H4 (cell line): Measurements from ENCODE around the gene CLDN4. TPM values are rescaled to one million over a fixed set of nuclear protein-coding genes. Genes with fewer than 3 reads are reported as not detected.
"Not testable (repeated sequence)": the region's sequence is repeated elsewhere in the genome, so short reads cannot be mapped to it uniquely, and the experiment has no call there.

Experiments used
- DNase-seq: peaks from one replicate; pipeline ENCODE4 v3.0.0-alpha.2; 2015; ENCODE audit warnings: low spot score
- total RNA-seq: library from RNA; depleted of rRNA; stranded (reverse); fragments of >200 nt; shearing (Covaris generic); gene quantifications from 2 replicates; pipeline ENCODE4 v1.2.3, GENCODE V29; 2014

Gene CLDN4
- total RNA-seq, 1 experiment from 2014 or later: 1.2 TPM

DNA sequence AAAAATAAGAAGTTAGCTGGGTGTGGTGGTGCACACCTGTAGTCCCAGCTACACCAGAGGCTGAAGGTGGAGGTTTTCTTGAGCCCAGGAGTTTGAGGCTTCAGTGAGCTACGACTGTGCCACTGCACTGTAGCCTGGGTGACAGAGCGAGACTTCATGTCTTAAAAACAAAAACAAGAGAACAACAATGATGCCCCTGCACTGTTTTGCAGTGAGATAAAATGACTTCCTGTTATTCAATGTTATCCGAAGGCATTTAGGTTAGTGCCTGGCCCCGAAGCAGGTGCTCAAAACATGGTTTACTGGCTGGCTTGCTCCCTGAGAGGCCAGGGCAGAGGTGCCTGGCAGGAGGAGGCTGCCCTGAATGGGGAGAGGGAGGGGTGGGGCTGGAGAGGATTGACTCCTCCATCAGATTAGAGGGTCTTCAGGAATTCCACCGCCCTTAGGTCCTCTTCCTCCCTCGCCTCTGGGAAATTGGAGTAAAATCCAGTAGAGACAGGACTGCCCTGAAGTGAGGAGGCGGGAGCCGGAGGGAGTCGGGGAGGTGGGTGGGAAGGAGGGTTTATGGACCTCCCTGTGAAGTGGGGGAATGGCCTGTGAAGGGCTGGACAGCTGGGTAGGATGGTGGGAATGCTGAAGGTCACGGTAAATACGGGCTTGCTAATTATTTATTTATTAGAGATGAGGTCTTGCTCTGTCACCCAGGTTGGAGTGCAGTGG, 6.8 kb upstream of the CLDN4 start:
- no peak for DNase-seq

DNA sequence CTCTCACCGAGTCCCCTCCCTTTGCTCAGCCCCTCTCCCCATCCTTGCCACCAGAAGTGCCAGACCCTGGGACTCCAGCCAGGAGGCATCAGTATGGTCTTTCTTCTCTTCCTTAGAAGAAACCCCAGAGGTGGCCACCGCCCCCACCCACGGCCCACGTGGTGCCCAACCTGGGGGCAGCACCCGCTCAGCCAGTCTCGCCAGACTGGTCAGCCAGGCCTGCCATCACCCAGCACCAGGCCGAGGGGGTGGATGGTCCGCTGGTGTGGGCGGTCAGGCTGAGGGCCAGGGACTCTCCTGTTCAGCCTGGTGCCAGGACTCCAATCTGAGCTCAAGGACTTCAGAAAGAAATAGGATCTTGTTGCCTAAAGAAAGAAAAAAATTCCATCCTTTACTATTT, 5.8 kb upstream of the CLDN4 start:
- DNase-seq: no peak

DNA sequence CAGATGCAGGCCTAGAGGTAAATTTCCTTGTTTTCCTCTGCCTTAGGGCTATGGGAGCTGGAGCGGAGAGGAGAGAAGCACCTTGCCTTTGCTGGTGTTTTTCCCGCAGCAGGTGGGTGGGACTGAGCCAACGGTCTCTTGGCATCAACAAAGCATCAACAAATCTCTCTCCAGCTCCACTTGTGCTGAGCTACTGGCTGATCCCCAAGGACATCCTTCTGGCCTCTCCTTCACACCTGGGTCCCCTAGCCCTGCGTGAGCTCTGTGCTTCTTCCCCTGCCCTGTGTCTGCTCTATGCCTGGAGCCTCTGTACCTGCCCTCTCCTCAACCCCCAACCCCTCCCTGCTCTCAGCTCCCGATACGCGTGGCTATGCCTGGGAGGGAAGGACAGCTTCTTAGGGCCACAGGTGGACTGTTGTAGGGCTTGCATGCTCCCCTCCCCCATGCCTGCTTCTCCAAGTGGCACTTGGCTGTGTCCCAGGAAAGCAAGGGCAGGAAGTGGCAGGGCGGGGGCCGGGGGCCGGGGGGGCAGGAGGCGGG, 3.2 kb upstream of the CLDN4 start:
- DNase-seq: peak; percentile 95

DNA sequence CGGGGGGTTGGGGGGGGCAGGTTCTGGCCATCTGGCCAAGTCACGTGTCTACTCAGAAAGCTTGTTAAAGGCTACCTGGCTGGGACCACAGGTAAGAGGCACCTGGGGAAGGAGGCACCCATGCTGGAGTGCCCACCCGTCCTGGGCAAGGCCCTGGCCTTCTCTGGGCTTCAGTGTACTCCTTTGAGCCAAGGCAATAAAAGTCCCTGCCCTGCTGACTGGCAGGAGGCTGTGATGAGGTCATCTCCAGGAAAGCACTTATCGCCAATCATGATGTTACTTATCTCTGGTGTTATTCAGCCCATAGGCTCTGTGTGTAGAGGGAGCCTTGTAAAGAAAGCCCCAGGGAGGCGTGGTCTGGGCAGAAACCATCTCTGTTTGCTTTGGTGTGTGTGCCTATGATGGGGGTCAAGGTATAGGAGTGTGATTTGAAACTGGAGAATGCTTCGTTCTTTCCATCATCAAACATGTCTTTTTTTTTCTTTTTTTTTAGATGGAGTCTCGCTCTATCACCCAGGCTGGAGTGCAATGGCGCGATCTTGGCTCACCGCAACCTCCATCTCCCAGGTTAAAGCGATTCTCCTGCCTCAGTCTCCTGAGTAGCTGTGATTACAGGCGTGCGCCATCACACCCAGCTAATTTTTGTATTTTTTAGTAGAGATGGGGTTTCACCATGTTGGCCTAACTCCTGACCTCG, 2.5 kb upstream of the CLDN4 start:
- peak; percentile 95 for DNase-seq

DNA sequence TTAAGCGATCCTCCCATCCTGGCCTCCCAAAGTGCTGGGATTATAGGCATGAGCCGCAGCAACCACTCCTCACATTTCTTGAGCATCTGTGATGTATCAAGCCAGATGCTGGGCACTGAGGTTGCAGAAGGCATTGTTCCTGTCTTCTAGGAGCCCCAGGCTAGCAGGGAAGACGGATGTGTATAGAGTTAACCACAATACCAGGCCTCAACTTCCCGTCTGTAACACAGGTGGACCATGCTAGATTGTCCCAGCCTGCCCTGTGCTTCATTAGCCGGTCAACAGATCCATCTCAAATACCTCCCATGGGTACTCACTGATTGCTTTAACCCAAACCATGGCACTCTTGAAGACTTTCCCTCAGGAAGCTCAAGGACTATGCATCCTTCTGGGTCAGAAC, 1.8 kb upstream of the CLDN4 start:
- no peak for DNase-seq

DNA sequence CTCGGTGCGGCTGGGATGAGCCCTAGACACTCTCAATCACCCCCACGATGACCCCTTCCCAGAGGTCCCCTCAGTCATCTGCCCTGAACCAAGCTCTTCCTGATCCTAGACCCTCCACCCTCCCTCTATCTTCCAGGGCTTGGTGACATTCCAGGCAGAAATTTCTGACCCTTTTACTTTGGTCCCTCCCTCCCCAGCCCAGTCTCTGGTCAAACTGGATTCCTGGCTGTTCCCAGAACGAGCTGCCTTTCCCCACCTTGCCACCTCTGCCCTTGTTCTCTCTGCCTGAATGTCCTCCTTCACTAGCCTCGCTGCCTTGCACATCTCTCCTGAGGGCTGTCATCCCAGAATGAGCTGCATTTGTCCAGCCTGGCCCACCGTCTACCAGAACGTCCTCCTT, 1.3 kb upstream of the CLDN4 start:
- no peak for DNase-seq

DNA sequence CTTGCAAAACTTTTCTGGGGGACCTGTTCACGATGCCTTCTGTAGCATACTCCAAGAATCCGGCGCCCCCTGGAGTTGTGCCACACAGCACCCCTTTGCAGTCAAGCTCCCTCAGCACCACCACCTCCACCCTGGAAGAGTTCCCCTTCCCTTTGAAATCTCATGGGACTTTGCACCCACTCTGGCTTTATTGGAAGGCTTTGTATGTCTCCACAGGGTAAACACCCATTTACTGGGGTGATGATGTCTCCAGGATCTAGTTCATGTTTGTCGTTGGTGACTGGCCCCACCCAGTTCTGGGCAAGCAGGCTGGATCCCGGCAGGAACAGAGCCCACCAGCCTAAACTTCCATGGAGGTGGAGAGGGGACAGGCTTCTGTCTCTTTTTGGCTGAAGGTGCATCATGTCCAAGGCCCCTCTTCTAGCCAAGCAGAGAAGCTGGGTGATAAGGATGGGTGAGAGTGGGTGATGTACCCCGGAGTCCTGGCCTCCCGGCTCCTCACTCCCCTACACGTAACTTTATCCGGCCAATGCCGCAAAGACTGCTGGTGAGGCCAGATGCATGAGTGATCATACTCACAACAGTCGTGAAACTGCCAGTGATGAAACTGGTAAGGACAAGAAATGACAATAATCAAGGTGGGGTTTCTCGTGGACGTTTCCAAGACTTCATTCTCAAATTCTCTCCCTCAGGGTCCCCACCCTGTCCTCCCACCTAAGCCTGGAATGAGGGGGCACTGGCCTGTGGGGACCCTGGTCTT, 695 bp upstream of the CLDN4 start:
- no peak for DNase-seq

DNA sequence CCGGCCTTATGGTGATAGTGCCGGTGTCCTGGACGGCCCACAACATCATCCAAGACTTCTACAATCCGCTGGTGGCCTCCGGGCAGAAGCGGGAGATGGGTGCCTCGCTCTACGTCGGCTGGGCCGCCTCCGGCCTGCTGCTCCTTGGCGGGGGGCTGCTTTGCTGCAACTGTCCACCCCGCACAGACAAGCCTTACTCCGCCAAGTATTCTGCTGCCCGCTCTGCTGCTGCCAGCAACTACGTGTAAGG, 713 bp downstream of the CLDN4 start:
- no peak for DNase-seq

DNA sequence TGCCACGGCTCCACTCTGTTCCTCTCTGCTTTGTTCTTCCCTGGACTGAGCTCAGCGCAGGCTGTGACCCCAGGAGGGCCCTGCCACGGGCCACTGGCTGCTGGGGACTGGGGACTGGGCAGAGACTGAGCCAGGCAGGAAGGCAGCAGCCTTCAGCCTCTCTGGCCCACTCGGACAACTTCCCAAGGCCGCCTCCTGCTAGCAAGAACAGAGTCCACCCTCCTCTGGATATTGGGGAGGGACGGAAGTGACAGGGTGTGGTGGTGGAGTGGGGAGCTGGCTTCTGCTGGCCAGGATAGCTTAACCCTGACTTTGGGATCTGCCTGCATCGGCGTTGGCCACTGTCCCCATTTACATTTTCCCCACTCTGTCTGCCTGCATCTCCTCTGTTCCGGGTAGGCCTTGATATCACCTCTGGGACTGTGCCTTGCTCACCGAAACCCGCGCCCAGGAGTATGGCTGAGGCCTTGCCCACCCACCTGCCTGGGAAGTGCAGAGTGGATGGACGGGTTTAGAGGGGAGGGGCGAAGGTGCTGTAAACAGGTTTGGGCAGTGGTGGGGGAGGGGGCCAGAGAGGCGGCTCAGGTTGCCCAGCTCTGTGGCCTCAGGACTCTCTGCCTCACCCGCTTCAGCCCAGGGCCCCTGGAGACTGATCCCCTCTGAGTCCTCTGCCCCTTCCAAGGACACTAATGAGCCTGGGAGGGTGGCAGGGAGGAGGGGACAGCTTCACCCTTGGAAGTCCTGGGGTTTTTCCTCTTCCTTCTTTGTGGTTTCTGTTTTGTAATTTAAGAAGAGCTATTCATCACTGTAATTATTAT, 1.2 kb downstream of the CLDN4 start:
- no peak for DNase-seq

DNA sequence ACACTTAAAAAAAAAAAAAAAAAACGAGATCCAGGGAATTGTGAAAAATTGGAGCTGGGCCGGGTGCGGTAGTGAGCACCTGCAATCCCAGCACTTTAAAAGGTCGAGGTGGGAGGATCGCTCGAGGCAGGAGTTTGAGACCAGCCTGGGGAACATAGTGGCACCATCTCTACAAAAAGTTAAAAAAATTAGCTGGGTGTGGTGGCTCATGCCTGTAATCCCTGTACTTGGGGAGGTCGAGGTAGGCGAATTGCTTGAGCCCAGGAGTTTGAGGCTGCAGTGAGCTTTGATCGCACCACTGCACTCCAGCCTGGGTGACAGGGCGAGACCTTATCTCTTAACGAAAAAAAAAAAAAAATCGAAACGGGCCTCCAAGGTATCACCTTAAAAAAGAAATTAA, 2.0 kb downstream of the CLDN4 start:
- DNase-seq: no peak

DNA sequence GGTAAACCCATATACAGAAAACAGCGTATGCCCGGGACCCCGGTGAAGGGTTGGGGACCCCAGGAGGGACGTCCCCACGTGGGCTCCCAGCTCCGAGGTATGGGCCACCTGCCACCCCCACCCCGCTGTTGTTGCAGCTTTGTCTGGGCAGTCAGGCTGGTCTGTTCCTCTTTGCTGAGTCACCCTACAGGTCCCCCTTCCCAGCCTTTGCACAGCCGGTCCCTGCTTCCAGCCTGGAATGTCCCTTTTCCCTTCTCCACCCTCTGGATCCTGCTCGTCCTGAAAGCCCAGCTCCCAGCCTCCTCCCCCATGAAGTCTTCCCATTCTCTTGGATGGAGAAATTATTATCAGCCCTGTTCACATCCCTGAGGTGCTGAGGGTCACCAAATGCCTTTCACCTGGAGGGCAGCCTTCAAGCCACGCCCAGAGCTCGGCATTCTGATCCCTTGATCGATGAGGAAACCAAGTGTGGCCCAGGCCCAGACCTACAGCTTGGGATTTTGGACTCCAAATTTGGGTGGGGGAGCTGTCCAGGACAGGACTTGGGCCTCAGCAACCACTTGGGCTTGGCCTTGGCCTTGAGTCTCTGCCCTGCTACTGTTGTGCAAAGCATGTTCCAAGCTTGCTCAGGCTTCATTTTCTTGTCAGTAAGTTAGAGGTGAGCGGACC, 2.6 kb downstream of the CLDN4 start:
- DNase-seq: no peak

DNA sequence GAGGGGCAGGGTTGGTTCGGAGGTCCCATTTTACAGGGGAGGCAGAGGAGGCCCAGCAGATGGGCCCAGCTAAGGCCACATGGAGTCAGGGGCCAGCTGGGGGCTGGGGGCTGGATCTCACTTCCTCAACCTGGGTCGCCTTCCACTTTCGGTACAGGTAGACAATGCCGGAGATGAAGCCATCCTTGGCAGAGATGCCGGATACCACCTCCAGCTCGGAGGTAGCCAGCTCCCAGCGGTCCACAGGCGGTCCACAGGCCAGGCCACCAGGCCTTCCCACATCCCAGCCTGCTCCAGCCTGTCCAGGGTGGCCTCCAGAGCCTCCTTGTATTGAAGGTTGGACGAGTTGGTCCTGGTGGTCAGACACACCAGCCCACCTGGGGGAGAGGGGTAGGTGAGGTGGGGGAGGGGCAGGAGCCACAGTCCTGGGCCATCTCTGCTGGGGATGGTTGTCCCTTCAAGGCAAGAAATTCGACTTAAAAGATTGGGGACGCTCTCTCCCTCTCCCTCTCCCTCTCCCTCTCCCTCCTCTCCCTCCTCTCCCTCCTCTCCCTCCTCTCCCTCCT, 3.9 kb downstream of the CLDN4 start:
- DNase-seq: no peak

DNA sequence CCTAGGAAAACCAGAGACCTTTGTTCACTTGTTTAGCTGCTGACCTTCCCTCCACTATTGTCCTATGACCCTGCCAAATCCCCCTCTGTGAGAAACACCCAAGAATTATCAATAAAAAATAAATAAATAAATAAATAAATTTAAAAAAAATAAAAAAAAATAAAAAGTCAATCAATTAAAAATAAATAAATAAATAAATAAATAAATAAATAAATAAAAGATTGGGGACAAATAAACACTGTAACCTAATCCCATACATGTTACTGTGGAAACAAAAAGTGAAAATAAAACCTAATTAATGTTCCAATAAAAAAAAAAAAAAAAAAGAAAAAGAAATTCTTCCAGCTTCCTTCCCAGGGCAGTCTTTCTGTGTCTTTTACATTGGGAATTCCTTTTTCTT, 6.4 kb downstream of the CLDN4 start:
- DNase-seq: not testable (repeated sequence)

DNA sequence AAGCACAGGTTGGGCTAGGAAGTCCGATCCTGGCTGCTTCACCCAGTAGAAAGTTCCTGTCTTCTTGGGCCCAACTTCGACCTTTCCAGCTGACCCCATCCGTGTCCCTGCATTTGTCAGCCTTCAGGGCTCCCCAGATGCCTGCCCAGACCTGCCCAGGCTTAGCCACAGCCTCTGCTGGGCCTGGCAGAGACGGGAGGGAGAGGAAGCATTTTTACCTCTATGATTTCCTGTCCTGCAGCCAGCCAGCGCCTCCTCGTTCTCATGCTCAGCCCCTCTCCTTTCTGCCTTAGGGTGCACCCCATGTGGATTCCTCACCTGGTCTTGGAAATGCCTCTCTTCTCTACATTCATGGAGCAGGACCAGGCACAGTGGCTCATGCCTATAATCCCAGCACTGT, 7.8 kb downstream of the CLDN4 start:
- no peak for DNase-seq

DNA sequence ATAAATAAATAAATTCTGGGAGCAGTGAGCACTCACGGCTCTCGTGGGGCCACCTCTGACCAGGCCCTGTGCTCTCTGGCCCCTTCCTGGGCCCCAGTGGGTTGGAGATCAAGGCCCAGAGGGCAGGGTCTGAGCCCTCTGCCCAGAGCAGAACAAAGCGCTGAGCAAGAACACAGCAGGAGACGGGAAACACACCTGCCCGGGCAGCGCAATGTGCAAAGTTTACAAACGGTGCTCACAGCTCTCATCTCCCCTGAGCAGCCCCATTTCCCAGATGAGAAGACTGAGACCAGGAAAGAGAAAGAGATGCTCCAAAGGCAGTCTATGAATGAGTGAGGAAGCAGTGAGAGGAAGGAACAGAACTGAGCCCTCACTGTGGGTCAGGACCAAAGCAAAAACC, 8.5 kb downstream of the CLDN4 start:
- DNase-seq: no peak

DNA sequence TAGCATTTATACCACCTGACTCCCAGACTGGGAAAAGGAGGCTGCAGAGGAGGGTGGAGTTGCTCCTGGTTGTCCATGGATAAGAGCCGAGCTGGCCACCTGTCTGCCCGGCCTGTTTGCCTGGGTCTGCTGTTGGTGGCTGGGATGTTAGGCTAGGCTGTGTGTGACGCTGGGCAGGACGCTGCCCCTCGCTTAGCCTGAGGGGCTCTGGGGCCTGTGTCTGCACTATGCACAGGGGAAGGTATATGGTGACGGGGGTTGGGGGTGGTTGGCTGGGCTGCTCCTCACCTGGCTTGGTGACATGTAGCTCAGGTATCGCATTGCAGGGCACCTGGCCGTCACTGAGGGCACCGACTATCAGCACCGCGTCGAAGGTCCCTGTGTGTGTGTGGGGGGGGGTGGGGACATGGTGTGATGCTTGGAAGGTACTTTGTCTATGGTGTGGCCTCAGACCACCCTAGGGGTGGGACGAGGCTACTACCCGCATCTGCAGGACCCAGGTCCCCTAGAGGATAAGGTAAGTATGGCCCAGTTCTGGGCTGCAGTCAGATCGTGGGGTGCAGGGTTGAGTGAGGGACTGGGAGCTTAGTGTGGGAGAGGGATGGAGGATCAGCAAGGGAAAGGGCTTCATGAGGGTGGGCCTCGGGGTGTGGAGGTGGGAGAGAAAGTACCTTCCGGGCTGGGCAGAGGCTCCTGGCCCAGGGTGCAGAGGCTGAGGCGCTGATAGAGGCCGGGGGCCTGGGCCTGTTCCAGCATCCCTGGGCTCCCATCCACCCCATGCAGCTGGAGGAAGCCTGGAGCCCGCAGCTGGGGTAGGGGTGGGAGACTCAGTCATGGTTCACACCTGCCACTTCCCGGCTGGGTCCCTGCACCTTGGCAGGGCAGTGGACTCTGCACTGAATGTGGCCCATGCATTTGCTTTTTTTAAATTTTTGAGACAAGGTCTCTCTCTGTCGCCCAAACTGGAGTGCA, 9.2 kb downstream of the CLDN4 start:
- no peak for DNase-seq

DNA sequence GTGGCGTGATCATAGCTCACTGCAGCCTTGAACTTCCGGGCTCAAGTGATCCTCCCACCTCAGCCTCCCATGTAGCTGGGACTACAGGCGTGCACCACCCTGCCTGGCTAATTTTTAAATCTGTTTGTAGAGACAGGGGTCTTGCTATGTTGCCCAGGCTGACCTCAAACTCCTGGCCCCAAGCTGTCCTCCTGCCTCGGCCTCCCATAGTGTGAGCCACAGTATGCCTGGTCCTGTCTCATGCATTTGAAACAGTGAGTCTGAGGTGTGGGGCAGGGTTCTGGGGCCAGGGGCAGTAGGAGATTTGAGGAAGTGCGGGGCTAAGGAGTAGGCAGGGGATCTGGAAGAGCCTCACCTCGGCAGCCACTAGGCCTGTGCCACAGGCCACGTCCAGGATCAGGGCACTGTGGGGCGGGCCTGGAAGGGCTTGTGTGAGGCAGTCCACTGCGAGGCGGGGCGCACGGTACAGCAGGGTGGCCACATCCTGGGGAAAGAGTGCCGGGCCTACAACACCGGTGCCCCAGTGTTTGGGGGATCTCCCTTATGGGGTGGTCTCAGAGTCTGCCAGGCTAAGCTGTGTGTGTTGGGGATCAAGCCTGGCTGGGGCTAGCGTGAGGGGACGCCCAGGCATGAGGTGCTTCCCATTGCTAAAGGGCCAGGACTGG, 10.1 kb downstream of the CLDN4 start:
- no peak for DNase-seq

DNA sequence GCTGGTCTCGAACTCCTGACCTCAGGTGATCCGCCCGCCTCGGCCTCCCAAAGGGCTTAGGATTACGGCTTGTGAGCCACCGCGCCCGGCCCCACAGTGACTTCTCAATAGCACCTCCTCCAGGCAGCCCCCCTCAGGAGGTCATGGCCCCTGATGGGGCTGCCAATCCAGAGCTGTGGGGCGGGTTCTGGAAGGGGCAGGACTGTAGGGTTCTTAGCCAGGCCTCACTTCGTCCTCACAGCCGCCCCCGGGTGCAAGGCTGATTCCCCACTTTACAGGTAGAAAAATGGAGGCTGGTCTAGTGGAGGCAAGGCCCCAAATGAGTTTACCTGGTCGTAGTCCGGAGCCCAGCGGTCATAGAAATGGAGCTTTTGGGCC, 10.9 kb downstream of the CLDN4 start:
- DNase-seq: no peak
